Stimulated activated CD4-positive, alpha-beta T cell treated with anti-CD3 and anti-CD28 coated beads, Interleukin-4, amount 100 ng/mL, for 24 hours (primary cell): ENCODE data around the gene ECHDC1.
A peak's percentile ranks its signal among the peaks of the same experiment; 100 is the strongest.

Source experiments
- DNase-seq: peaks from one replicate; pipeline ENCODE4 v3.0.0-alpha.2; 2020

Gene ECHDC1

DNA sequence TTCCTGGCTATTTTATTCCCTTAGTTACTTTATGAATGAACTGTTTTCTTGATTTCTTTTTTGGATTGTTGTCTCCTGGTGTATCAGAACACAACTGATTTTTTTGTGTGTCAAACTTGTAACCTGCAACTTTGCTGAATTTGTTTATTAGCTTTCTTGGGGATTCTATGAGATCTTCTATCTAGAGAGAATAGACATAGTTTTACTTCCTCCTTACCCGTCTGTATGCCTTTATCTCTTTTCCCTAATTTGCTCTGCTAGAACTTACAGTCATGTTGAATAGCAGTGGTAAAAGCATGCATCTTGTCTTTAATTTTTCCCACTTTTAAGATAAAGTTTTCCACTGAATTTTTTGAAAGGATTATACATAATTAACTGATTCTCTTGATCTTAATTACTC, 63.6 kb downstream of the ECHDC1 start:
- DNase-seq, result no peak

DNA sequence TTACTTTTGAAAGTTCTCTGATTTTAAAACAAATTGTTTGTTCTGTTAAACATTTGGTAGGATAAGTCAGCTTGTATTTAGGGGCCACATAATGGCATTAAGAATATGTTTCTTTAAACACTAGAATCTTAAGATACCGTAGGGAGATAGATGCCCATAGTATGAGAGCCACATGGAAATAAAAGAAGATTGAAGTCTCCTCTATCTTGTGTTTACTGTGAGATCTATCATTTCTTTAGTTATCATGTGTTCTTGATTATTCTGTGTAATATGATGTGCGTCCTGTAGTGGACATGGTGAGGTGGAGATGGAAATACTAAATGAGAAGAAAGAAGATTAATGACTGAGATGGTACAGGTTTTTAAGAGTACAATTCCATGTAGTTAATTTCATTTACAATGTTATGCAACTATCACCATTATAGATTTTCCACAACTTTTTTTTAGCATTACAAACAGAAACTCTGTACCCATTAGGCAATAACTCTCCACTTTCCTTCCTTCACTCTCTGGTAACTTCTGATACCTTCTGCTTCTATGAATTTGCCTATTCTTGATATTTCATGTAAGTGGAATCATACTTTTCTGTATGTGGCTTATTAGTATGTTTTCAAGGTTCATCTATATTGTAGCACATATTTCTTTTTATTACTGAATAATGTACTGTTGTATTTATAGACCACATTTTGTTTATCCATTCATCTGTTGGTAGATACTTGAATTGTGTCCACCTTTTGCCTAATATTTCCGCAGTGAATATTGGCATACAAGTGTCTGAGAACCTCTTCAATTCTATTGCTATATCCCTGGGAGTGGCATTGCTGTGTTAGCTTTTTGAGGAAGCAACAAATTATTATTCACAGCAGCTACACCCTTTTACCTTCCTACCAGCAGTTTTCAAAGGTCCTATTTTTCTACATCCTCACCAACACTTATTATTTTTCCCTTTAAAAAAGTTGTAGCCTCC, 65.2 kb downstream of the ECHDC1 start:
- DNase-seq, result no peak

DNA sequence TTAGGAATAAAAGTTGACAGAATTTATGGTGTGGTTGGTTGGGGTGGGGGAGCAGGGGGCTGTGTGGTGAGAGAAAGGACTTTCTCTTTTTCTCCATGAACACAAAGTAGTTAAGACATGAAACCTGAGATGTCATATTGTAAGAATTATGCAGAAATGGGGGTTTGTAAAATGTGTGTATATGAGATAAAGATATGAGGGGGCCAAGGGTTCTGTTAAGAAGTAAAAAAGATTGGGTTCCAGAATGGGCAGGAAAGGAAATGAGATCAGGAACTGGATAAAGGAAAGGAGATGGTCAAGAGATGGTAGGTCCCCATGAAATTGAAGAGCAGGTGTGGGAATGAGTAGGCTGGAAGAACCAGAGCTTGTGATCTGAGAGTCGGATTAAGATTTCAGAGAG, 67.1 kb downstream of the ECHDC1 start:
- DNase-seq, result no peak

DNA sequence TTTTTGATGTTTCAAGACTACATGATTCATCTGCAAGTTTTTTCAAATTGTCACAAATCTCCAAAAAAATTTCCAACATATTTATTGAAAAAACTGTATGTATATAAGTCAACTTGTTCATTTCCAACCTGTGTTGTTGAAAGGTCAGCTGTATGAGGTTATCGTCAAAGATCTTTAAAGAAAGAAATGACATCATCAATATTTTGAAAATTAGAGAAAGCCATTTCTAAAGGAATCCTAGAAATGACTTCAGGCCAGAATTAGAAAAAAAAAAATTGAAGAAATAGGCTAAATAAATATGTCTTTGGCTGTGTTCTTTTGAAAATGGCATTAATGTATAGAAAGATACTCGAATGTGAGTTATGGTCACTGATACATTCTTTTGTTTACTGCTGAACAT, 69.9 kb downstream of the ECHDC1 start:
- DNase-seq, result no peak

DNA sequence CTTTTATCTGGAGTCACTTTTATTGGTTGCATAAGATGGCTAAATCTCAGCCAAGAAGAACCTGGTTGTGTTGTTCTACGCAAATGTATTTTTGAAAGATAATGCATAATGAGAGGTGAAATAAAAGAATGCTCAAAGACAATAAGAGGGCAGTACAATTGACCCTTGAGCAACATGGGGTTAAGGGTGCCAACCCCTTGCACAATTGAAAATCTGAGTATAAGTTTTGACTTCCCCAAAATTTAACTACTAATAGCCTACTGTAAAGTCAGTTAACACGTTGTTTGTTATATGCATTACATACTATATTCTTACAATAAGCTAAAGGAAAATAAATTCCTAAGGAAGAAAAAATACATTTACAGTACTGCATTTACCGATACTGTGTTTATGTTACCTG, 70.8 kb downstream of the ECHDC1 start:
- no peak for DNase-seq

DNA sequence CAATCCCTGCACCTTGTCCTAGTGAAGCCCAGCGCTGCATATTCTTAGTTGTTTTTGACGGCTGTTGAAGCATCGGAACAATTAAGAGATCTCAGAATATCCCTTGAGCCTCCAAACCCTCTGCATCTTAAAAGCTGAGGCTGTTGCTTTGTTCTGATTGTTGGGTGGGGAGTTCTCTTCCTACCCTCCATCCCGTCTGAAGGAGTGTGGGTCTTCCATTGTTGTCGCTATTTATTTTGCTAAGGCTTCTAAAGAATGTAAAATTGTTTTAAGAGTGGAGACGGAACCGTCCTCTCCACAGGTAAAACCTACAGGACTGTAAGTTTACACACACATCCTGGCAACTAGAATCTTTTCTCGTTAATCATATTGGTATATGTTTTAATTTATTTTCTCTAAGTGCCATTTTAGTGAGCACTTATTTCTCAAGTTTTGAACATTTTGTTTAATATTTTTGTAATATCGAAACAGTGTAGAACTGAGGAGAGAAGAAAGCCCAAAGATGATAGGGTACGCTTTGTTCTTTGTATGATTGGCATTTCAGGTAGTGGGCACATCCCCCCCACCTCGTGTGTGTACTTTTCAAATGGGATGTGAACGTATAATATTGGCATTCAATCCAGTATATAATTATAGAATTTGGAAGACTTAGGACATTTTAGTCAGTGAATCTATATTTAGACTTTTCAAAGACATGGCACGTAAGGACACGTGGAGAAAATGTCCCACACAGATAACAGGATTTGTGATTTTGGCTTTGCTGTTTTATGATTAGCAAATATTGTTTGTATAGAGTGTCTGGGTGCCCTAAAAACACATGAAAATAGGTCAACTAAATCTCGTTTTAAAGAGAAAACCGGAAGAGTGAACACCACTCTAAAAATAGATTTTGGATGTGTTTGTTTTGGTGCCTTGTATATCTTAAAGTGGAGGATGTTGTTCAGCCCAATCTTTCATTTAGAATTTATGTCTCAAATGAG, 75.5 kb downstream of the ECHDC1 start:
- no peak for DNase-seq

DNA sequence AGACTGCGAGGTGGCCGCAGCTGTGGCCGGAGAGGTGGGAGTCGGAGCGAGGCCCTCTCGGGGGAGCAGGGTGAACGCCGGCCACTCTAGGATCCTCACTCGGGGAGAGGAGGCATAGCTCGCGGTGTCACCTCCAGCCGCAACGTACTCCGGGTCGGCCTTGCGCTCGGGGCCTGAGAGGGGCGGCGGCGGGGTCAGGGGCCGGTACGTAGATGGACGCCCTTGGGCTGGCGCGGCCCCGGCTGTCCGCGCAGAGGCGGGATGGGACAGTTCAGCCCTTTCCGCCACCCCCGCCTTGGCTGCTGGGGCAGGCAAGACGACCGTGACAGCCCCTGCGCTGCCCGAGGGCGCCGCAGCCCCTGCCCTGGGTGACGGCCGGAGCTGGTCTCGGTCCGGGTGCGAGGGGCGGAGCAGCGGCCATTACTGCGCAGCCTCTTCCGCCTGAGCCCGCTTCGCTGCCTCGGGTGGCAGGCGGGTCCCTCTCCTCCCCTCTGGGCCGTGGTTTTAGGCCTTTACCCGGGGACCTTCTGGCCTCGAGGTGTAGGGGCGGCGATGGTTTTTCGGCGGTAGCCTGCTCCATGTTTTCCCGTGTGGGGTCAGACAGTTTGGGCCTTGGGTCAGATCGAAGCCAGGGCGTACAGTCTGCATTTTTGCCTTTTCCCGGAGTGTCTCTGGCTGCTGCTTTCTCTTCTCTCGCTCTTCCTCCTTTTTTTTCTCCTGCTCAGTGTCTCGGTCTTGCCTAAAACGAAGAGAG, 76.3 kb downstream of the ECHDC1 start:
- peak; percentile 51 for DNase-seq

DNA sequence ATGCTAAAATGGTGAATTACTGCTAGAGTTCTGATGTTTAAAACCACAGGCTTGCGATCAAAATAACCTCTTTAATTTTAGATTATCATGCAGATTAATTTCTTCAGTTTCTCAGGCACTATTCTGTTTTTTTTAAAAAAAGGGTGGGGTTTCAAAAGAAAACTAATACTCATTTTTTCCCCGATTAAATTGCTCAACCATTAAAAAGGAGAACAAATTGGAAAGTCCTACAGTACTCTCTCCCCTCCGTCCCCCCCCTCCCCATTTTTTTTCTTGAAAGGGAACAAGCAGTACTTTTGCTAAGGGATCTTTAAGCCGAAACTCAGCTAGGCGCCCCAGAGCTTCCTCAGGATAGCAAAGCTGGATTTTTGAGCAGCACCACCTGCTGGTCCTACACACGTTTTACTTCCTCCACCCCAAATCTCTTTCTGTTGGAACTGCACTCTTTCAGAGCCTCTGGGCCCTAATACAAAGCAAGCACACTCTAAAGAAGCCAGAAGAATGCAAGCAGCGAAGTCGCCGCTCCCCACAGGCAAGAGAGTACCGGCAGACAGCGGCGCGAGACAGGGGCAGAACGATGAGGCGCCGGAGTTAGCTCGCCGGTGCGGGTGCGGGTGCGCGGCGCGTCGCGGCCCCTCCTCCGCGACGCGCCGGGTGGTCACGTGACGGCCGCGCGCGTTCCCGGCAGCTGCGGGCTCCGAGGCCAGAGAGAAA, 77.1 kb downstream of the ECHDC1 start, which contains the start of gene RNF146:
RNF146 (plus strand) TSS at position 687 of the 714 bp plus-strand sequence. CDS start 13,475 bp downstream, outside the sequence.
- peak; percentile 72 for DNase-seq

DNA sequence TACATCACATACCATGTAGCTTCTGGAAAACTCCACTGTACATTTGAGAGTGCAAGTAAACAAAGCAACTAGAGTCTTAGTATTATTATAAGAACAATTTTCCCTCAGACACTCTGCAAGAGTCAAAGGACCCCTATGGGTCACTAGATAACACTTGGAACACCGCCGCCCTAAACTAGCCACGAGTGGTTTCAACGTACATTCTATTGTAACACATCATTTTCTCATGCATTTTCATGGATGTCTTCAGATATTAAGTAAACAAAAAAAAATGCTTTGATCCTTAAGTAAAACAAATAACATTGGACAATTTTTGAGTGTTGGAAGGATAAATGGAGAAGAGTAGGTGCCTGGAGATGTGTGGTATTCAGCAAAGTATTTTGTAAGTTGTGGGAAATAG, 79.9 kb downstream of the ECHDC1 start:
- no peak for DNase-seq

DNA sequence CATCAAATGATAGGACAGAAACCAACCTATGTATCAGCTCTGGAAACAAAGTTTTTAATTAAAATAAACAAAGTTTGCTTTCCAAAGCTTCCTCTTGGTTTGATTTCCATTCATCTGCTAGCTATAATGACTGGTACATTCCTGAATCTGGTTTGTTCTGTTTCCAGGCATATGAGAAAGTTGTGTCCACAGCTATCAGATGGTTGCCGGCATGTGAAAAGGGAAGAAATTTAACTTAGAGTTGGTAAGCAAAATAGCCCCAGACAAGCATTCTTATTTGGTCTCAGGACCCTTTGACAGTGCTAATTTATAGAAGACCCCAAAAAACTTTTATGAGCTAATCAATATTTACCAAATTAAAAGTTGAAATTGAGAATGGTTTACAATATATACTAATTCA, 80.5 kb downstream of the ECHDC1 start:
- no peak for DNase-seq

DNA sequence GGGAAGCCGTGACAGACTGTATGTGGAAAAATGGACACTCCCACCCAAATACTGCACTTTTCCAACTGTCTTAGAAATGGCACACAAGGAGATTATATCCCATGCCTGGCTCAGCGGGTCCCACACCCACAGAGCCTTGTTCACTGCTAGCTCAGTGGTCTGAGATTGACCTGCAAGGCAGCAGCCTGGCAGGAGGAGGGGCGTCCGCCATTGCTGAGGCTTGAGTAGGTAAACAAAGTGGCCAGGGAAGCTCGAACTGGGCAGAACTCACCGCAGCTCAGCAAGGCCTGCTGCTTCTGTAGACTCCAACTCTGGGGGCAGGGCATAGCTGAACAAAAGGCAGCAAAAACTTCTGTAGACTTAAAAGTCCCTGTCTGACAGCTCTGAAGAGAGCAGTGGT, 88.1 kb downstream of the ECHDC1 start:
- DNase-seq, result no peak

DNA sequence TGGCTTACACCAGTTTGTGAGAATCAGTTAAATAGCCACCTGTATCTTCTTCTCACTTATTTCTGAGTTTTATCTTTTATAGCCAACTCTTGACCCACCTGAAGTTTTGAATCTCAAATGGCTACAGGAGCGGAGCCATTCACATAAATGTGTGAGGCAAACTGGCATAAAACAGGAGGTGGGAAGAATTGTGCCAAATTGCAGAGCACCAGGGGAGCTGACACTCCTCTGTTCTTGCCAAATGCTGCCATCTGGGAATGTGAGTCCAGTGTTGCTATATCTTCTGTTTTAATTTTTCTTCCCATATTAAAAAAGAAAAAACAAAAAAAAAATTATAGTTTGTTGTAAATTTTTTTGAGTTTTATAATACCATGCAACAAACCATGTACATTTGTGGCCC, 93.8 kb downstream of the ECHDC1 start:
- no peak for DNase-seq

DNA sequence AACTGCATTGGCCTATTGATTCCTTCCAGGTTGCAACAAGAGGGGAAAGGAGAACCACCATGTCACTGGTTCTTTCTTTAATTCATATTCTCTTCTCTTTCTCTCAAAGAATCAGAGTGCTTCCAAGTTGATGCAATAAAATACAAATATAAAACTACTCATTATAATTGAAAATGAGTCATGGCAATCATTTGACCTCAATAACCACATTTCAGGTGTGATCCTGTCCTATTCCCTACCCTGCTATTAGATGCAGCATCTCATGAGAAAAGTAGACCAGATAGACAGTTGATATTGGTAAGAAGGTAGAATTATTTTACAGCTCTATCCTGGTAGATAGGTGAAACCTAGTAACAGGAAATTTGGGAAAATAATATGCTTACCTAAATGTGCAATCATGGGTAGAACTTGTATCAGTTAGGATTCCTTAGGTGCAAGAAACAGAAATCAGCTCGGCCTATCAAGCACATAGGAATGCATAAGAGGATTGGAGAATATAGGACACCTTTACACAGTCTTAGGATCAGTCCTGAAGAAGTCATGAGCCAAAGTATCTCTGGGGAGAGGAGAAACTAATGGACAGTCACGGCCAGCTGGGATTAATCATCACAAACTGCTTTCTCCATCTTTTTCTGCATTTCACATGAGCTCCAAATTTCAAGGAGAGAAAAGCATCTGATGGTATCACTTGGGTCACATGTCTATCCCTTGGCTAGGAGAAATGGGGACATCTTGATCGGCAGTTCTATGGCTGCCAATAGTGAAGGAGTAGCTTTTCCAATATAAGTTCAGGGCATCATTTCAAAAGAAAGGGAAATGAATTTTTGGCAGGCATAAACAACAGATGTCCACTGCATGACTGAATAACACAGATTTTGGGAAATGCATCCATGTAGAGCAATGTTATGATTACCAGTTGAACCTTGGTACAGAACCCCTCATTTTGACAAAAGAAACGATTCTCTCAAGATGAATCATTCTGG, 96.0 kb downstream of the ECHDC1 start:
- DNase-seq, result no peak

DNA sequence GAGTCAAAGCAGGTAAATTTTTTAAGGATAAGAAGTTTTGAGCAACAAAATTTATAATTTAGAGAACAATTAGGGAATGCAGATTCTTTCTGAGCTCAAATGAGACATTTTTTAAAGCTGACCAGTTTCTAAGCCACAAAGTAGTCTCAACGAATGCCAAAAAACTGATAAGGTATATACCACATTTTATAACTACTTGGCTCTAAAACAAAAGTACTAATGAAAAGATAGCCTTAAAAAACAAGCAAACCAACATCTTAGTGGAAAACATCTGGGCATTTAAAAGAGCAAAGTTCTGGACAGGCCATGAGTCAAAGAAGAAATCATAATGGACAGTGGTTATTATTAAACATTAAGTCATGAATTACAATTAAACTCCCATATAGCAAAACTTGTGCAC, 99.9 kb downstream of the ECHDC1 start:
- no peak for DNase-seq
